CD4-positive, alpha-beta T cell treated with Interleukin-10 for 1 hour (primary cell): Measurements from ENCODE around the gene ACCSL.

Experiments
- DNase-seq: peaks from one replicate; pipeline ENCODE4 v3.0.0-alpha.2; 2020

ACCSL gene

DNA sequence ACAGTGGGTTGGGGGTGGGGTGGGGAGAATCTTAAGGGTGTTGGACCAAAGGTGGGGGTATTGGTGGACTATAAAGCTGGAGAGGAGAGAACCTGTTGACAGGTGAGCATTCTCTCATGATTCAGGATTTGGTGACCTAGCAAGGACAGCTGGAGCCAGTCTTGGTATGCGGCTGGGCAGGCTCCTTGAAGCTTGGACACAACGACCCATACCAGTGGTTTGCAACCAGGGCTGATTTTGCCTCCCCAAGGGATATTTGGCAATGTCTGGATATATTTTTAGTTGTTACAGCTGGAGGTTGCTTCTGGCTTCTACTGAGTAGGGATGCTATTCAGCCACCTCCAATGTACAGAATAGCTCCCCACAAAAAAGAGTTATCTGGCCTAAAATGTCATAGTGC is 53.3 kb downstream of the ACCSL start:
- DNase-seq = no peak

DNA sequence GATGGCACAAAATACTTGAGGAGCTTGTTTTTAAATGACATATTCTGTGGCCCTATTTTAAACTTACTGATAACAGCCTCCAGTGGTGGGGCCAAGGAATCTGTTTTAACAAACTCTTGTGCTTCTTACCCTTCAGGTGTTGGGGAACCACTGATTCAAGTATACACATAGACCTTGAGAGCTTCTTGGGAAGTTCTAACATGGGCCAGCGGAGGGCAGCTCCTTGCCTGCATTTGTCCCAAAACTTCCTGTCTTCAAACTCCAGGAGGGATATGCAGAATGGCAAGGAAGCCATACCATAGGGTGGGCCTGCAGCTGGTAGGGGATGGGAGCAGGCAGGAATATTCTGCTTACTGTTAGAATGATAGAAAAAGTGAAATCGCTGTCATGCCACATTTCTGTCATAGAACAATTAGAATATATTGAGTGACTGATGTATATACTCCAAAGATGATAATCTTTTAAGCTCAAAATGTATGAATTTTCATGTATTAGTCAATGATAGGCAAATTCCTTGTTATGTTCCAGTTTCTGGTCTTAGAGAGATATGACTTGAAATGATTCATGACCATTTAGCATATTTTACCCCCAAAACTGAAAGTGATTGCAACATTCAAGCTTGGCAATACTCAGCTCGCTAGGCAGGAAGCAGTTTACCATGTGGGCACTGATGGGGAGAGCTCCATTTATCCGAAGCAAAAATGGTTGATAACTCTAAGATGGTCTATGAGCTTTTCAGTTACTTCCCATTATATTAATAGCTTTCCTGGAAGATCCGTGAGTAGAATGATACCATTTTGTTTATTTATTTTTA is 56.9 kb downstream of the ACCSL start:
- no peak for DNase-seq

DNA sequence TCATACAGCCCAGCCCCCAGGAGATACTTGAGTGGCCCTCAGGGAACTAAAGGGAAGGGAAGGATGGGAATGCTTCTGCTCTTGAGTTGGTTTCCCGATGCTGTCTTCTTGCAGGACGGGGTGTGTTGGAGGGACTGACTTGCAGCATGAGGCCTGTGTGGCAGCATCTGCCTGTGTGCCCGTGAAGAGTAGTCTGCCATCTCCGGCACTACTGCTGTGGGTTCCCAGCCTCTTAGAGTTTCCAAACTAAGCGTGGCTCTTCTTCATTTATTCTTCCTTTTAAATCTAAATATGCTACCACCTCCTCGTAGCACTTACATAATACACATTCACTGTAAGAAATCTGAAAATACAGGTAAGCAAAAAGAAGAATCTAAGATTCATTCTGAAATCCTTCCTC is 60.5 kb downstream of the ACCSL start:
- no peak for DNase-seq
